ENCODE data around the gene PALB2. TPM values are rescaled to one million over a fixed set of nuclear protein-coding genes. Genes with fewer than 3 reads are reported as not detected.

The PALB2 gene
- total and polyA plus RNA-seq, 2 of the 13 experiments (the other 11 are each of a cell fraction or from before 2014, with no cell fraction given), result 12.1 to 40.9 TPM

DNA sequence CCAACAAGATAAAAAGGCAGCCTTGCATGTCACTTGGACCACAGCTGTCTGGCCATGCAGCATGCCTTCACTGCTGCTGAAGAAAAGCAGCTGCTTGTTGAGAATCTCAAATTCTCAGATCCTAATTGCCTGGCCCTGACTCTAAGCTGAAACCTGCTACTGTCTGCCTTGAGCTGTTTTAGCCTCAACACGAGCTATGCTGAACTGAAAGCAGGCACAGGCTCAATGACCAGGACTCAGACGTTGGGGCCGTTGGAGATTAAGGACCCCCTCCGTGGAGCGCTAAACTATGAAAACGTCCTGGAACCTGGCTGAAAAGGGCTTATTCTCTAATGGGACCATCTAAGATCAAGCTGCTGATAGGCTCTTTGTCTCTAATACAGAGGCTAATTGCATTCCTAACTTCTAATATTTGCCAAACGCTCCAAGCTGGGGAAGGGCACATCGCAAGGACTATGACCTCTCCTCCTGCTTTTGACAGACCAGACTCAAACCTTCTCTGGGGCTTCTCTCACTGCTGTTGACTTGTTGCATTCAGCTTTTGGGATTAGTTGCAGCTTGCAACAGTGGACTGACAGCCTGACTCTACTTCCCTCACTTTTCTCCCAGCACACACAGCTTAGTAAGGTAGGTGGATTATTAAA lies 33.0 kb upstream of the PALB2 start (continued):
- TF ChIP-seq SIX1 (CRISPR knock-in tag; IDR thresholded peaks at IDR 0.05; ENCODE audit: borderline replicate concordance) (no peak), FOXA3 (CRISPR knock-in tag; IDR thresholded peaks at IDR 0.05) (peak; percentile 36; the same call in 1 of the 2 replicates), BRF2 (CRISPR knock-in tag; IDR thresholded peaks at IDR 0.05) (no peak), AGO1 (IDR thresholded peaks at IDR 0.05; ENCODE audit: low read depth, low read length, poor library complexity, severe bottlenecking) (no peak), ZNF607 (CRISPR knock-in tag; IDR thresholded peaks at IDR 0.05; ENCODE audit: borderline replicate concordance) (no peak), ZBTB7B (CRISPR knock-in tag; IDR thresholded peaks at IDR 0.05) (peak; percentile 6; the same call in 1 of the 2 replicates), HNF4A (CRISPR knock-in tag; IDR thresholded peaks at IDR 0.05) (peak; percentile 85), ZNF292 (CRISPR knock-in tag; IDR thresholded peaks at IDR 0.05; ENCODE audit: borderline replicate concordance, low read depth) (peak; percentile 93; the same call in 1 of the 2 replicates), ARID3A (IDR thresholded peaks at IDR 0.05; ENCODE audit: low read depth, low read length) (0 out of 2 replicates have a peak, but pooled peaks have one; percentile 50), SOX13 (IDR thresholded peaks at IDR 0.05) (no peak), SOX13 (CRISPR knock-in tag; conservative IDR thresholded peaks at IDR 0.05 in 1 of 2, IDR thresholded peaks at IDR 0.05 in 1 of 2) (0 out of 4 replicates have a peak, but pooled peaks of 1 of the 2 experiments have one; percentile 16), ZNF549 (CRISPR knock-in tag; IDR thresholded peaks at IDR 0.05) (no peak), ZNF737 (CRISPR knock-in tag; IDR thresholded peaks at IDR 0.05; ENCODE audit: borderline replicate concordance) (no peak), DNMT1 (CRISPR knock-in tag; IDR thresholded peaks at IDR 0.05) (no peak)
- TF ChIP-seq, protein P1, sequence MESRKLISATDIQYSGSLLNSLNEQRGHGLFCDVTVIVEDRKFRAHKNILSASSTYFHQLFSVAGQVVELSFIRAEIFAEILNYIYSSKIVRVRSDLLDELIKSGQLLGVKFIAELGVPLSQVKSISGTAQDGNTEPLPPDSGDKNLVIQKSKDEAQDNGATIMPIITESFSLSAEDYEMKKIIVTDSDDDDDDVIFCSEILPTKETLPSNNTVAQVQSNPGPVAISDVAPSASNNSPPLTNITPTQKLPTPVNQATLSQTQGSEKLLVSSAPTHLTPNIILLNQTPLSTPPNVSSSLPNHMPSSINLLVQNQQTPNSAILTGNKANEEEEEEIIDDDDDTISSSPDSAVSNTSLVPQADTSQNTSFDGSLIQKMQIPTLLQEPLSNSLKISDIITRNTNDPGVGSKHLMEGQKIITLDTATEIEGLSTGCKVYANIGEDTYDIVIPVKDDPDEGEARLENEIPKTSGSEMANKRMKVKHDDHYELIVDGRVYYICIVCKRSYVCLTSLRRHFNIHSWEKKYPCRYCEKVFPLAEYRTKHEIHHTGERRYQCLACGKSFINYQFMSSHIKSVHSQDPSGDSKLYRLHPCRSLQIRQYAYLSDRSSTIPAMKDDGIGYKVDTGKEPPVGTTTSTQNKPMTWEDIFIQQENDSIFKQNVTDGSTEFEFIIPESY (CRISPR knock-in tag; IDR thresholded peaks at IDR 0.05), result no peak
- TF ChIP-seq, protein P2, sequence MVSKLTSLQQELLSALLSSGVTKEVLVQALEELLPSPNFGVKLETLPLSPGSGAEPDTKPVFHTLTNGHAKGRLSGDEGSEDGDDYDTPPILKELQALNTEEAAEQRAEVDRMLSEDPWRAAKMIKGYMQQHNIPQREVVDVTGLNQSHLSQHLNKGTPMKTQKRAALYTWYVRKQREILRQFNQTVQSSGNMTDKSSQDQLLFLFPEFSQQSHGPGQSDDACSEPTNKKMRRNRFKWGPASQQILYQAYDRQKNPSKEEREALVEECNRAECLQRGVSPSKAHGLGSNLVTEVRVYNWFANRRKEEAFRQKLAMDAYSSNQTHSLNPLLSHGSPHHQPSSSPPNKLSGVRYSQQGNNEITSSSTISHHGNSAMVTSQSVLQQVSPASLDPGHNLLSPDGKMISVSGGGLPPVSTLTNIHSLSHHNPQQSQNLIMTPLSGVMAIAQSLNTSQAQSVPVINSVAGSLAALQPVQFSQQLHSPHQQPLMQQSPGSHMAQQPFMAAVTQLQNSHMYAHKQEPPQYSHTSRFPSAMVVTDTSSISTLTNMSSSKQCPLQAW (CRISPR knock-in tag; IDR thresholded peaks at IDR 0.05), result no peak
- TF ChIP-seq, protein P3, sequence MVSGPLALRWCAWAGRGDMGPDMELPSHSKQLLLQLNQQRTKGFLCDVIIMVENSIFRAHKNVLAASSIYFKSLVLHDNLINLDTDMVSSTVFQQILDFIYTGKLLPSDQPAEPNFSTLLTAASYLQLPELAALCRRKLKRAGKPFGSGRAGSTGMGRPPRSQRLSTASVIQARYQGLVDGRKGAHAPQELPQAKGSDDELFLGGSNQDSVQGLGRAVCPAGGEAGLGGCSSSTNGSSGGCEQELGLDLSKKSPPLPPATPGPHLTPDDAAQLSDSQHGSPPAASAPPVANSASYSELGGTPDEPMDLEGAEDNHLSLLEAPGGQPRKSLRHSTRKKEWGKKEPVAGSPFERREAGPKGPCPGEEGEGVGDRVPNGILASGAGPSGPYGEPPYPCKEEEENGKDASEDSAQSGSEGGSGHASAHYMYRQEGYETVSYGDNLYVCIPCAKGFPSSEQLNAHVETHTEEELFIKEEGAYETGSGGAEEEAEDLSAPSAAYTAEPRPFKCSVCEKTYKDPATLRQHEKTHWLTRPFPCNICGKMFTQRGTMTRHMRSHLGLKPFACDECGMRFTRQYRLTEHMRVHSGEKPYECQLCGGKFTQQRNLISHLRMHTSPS (CRISPR knock-in tag; IDR thresholded peaks at IDR 0.05; ENCODE audit: low read depth), result no peak
- TF ChIP-seq, protein P4, sequence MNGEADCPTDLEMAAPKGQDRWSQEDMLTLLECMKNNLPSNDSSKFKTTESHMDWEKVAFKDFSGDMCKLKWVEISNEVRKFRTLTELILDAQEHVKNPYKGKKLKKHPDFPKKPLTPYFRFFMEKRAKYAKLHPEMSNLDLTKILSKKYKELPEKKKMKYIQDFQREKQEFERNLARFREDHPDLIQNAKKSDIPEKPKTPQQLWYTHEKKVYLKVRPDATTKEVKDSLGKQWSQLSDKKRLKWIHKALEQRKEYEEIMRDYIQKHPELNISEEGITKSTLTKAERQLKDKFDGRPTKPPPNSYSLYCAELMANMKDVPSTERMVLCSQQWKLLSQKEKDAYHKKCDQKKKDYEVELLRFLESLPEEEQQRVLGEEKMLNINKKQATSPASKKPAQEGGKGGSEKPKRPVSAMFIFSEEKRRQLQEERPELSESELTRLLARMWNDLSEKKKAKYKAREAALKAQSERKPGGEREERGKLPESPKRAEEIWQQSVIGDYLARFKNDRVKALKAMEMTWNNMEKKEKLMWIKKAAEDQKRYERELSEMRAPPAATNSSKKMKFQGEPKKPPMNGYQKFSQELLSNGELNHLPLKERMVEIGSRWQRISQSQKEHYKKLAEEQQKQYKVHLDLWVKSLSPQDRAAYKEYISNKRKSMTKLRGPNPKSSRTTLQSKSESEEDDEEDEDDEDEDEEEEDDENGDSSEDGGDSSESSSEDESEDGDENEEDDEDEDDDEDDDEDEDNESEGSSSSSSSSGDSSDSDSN (CRISPR knock-in tag; IDR thresholded peaks at IDR 0.05), result peak; percentile 22; the same call in 1 of the 2 replicates

All from HepG2 (cell line).